Calu3 (cell line): ENCODE data around the gene TMC4. TPM values are rescaled to one million over a fixed set of nuclear protein-coding genes. Genes with fewer than 3 reads are reported as not detected.

Experiments used
- BruUV-seq: library from RNA; stranded (reverse); fragments of 400-500 nt; replicated peaks from 2 replicates; lab custom pipeline; 2021; lab: Mats Ljungman, UMichigan
- CTCF ChIA-PET: fragments of 300-600 bp; sonication (Branson Sonifier 250); formaldehyde crosslinking; loops from one replicate; lab custom pipeline; 2022; ENCODE audit warnings: antibody characterized with exemption; lab: Charles Lee
- DNase-seq: peaks from one replicate; pipeline ENCODE4 v3.0.0; 2022
- H3K27ac Mint-ChIP-seq: one replicate; pipeline ENCODE4 v1.8.0; 2022; ENCODE audit warnings: mixed read lengths; ENCODE audit not compliant: unreplicated experiment
- H3K27me3 Mint-ChIP-seq: one replicate; pipeline ENCODE4 v1.8.0; 2022; ENCODE audit warnings: mixed read lengths; ENCODE audit not compliant: unreplicated experiment
- H3K36me3 Mint-ChIP-seq: one replicate; pipeline ENCODE4 v1.8.0; 2022; ENCODE audit warnings: mild to moderate bottlenecking, moderate library complexity, mixed read lengths; ENCODE audit not compliant: insufficient read depth, unreplicated experiment
- H3K4me1 Mint-ChIP-seq: one replicate; pipeline ENCODE4 v1.8.0; 2022; ENCODE audit warnings: mild to moderate bottlenecking, low read depth, mixed read lengths; ENCODE audit not compliant: unreplicated experiment
- H3K4me3 Mint-ChIP-seq: one replicate; pipeline ENCODE4 v1.8.0; 2022; ENCODE audit warnings: mild to moderate bottlenecking, low read depth, moderate library complexity, mixed read lengths; ENCODE audit not compliant: unreplicated experiment
- H3K9me3 Mint-ChIP-seq: one replicate; pipeline ENCODE4 v1.8.0; 2022; ENCODE audit warnings: low read depth, mixed read lengths; ENCODE audit not compliant: unreplicated experiment
- CTCF ChIP-seq: fragments of 200-600 bp; IDR thresholded peaks from one replicate; pipeline ENCODE4 v1.8.0; 2022; ENCODE audit warnings: antibody characterized with exemption; ENCODE audit not compliant: unreplicated experiment
- intact Hi-C: fragments of 100-400 bp; cut with micrococcal nuclease; formaldehyde crosslinking; loops from one replicate; pipeline ENCODE4 v1.10.0; 2022; ENCODE audit not compliant: unreplicated experiment
- total RNA-seq: library from RNA; stranded (reverse); gene quantifications from 2 replicates; pipeline ENCODE4 v1.2.3, GENCODE V29; 2022

The TMC4 gene
- total RNA-seq, 1 experiment from 2014 or later: 157 TPM

DNA sequence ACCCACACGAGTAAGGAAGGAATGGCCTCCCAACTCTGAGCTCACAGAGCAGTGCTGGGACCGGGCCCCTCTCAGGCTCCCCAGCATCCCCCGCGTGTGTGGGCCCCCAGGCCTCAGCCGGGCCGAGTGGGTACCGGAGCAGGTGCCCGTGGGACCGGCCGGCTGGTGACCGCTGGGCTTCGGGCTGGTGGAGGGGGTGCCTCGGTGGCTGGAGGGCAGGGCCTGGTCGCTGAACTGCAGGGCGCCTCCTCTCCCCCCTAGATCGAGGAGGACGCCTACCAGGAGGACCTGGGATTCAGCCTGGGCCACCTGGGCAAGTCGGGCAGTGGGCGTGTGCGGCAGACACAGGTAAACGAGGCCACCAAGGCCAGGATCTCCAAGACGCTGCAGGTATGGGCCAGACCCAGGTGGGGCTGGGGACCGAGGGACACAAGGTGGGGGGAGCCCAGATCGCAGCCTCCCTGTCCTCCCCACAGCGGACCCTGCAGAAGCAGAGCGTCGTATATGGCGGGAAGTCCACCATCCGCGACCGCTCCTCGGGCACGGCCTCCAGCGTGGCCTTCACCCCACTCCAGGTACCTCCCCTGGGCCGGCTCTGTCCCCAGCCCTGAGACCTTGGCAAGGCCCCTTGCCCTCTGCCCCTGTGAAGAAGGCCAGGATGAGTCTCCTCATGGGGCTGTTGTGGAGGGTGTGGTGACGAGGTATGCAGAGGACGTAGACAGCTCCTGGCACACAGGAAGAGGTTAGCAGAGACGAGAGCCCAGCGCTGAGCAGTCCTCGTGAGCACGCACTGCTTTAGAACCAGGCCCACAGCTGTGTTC is 44.0 kb downstream of the TMC4 start:
- H3K27ac Mint-ChIP-seq: no peak overlapping the region
- BruUV-seq: no TSS peak
- DNase-seq: no peak
- H3K36me3 Mint-ChIP-seq: peaks cover 50% of the 10 kb centered on the region
- H3K4me3 Mint-ChIP-seq: no peak overlapping the region
- no peaks in the 10 kb centered on the region for H3K4me1 Mint-ChIP-seq
- no peak for TF ChIP-seq CTCF
- CTCF ChIA-PET: interaction anchor here (0.6 kb wide), 1 partner anchor 195 kb away, joined by 3 read pairs; no protein-coding TSS in a partner anchor
- peaks cover 4% of the 10 kb centered on the region for H3K27me3 Mint-ChIP-seq
- intact Hi-C loops: no loop called here
- no peaks in the 10 kb centered on the region for H3K9me3 Mint-ChIP-seq

- H3K4me3 Mint-ChIP-seq: no peak overlapping the region
- intact Hi-C loops: no loop called here
- TF ChIP-seq CTCF: no peak
- H3K27me3 Mint-ChIP-seq: no peaks in the 10 kb centered on the region
- H3K9me3 Mint-ChIP-seq: no peaks in the 10 kb centered on the region
- no TSS peak for BruUV-seq
- H3K36me3 Mint-ChIP-seq: peaks cover 51% of the 10 kb centered on the region
- CTCF ChIA-PET: interaction anchor here (0.6 kb wide), 1 partner anchor 195 kb away, joined by 3 read pairs; no protein-coding TSS in a partner anchor
- no peak for DNase-seq
- H3K4me1 Mint-ChIP-seq: no peaks in the 10 kb centered on the region
- H3K27ac Mint-ChIP-seq: no peak overlapping the region
These were observed 44.6 kb downstream of the TMC4 start for GRCh38 chr19:54128441-54128725.

DNA sequence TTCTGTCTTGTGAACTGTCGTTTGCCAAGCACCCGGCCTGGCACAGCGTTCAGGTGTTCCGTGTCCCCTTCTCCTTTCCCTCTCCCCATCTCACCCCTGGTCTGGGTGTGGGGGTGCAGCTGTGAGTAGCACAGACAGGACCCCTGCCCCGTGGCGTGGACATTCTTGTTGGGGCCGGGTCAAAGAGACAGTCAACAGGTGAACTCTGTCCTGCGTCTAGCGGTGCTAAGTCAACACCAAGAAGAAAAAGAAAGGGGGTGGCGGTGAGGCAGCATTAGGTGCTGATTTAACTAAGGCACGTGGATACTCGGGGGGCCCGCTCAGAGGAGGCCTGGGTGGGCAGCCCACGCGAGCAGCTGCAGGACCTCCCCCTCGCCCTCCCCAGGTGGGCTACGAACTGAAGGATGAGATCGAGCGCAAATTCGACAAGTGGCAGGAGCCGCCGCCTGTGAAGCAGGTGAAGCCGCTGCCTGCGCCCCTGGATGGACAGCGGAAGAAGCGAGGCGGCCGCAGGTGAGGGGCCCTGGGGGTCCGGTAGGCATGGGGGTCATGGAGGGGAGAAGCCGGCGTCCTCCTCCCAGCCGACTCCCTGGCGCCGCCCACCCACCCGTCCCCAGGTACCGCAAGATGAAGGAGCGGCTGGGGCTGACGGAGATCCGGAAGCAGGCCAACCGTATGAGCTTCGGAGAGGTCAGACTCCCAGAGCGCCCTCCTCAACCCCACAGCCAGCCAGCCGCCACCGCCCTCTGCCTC is 45.1 kb downstream of the TMC4 start:
- CTCF ChIA-PET: no interaction called here
- DNase-seq: no peak
- Mint-ChIP-seq H3K4me3 (no peak overlapping the region), H3K4me1 (no peaks in the 10 kb centered on the region), H3K27me3 (no peaks in the 10 kb centered on the region), H3K27ac (no peak overlapping the region), H3K9me3 (no peaks in the 10 kb centered on the region), H3K36me3 (peaks cover 56% of the 10 kb centered on the region)
- intact Hi-C loops: no loop called here
- no peak for TF ChIP-seq CTCF
- no TSS peak for BruUV-seq

DNA sequence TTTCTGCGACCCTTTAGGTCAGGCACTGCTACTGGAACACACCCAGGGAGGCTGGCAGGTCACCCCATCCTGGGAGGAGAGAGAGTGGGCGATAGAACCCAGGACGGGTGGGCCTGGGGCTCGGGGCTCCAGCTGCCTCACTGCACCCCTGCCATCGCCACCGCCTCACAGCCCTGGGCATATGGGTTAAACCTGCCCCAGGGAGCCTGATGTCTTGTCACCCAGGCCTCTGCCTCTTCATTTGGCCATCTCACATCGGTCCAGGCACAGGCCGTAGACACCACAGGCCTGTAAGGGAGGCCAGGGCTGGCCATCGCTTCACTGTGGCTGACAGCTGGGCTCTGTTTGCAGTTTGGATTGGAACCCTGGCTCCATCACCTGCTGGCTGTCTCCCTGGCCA is 47.2 kb downstream of the TMC4 start:
- Mint-ChIP-seq H3K36me3 (peaks cover 53% of the 10 kb centered on the region), H3K4me1 (no peaks in the 10 kb centered on the region), H3K27me3 (no peaks in the 10 kb centered on the region), H3K4me3 (no peak overlapping the region), H3K9me3 (no peaks in the 10 kb centered on the region), H3K27ac (no peak overlapping the region)
- CTCF ChIA-PET: no interaction called here
- intact Hi-C loops: no loop called here
- no TSS peak for BruUV-seq
- DNase-seq: no peak
- TF ChIP-seq CTCF: no peak
